SKM-1 (cell line): ENCODE results near the gene ATP11A.

ENCODE experiments used
- DNase-seq: peaks from one replicate; lab custom pipeline; 2025; ENCODE audit not compliant: unreplicated experiment; lab: John Stamatoyannopoulos, UW

ATP11A gene

GRCh38 chr13:112917056-112917664 is 227.3 kb downstream of the ATP11A start:
- DNase-seq = no peak

- DNase-seq = no peak
Measured at GRCh38 chr13:112917737-112918136, 227.9 kb downstream of the ATP11A start.

GRCh38 chr13:112918266-112918665 is 228.4 kb downstream of the ATP11A start:
- no peak for DNase-seq

DNA sequence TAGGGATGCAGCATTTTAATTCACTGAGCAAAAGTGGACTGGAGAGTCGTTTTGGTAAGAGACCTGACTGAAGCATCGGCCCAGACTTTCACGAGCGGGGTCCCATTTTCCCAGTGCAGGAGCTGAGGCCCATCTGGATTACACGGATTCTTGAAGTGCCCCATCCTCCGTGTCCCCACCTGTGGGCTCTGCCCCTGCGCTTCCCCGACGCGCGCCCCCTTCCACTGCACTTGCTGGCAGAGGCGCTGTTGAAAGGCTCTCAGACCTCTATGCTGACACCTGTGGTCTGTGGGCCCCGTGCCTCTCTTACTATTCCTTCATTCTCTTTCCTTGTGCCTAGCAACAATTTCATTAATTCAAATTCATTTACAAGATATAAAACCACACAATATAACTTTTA is 228.9 kb downstream of the ATP11A start:
- DNase-seq = no peak

DNA sequence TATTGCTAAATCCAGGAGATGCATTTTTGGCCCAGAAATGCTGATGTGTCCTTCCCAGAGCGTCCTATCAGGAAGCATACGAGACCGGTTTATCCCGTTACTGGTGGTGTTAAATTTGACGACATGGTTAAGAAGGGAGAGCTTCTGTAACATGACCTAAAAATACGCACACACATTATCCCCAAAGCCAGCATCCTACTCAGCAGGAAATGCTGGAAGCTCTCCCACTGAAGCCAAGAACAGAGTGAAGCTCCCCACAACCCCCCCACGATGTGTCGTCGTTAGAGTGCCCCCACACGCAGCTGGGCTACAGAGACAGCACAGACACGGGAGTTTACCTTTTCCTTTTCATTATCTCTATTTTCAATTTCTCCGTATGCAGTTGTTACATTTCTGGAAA is 234.1 kb downstream of the ATP11A start:
- DNase-seq = no peak

DNA sequence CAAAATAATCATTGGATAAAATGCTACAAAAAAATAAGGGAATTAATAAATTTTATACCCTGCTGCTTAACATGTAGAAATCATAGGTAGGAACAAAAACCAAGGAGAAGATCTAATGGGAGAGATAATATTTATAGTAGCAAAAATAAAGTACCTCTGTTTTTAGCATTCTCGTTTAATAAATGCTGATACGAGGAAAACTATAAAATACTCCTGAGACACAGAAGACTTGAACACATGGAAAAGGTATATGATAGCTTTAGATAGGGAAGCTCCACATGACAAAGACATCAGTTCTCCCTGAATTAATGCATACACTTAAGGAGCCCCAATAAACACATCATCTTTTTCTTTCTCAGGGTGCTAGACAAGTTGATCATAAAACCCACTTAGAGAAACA is 234.5 kb downstream of the ATP11A start:
- no peak for DNase-seq

DNA sequence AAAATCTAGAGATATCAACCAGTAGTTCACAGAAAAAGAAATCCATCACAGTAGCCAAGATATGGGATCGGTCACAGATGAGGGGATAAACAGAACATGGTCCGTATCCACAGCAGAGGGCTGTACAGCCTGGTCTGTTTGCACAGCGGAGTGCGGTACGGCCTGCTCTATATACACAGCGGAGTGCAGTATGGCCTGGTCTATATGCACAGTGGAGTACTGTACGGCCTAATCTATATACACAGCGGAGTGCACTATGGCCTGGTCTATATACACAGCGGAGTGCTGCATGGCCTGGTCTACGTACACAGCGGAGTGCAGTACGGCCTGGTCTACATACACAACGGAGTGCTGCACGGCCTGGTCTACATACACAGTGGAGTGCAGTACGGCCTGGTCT is 236.2 kb downstream of the ATP11A start:
- no peak for DNase-seq

- no peak for DNase-seq
Measured at GRCh38 chr13:112926993-112927392, 237.2 kb downstream of the ATP11A start.

DNA sequence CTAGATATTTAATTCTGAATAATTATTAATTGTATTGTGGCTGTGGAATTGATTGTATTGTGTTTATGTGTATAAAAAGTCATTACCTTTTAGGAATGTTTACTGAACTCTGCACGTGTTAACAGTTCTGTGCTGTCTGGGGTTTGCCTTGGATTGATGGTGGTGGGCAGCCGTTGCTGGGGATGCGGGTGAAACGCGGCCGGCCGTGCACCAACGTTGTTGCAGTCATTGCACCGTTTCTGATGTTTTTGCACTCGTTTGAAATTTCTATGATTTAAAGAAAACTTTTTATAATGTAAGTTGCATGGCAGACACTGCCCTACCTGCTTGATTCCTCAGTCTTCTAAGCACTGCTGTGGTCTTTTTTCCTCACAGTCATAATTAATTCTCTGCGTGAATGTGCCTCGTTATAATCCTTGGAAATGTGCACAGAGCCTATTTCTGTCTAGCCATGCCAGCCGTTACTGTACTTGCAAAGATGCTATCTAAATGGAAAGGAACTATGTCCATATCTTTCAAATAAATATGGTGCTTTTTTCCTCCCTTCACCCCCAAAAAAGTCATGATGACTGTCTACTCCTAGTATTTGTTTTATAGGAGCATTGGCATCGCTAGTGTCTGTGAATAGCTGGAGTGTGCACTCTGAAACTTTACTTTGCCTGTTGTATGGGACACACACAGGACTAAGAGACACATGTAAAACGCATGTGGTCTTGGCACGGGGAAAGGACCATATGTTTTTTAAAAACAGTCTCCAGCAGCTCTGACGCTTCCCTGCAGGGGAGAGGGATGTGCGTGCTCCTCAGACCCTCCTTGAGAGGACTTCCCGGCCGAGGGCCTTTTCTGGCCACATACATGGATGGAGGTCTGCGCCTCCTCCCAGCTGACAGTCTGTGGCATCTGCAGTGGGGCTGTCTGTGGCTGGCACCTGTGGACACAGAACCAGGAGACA is 238.5 kb downstream of the ATP11A start:
- no peak for DNase-seq

- DNase-seq = no peak
Measured at GRCh38 chr13:112928972-112929782, 239.3 kb downstream of the ATP11A start.

GRCh38 chr13:112929783-112930055 is 239.9 kb downstream of the ATP11A start:
- DNase-seq = no peak

DNA sequence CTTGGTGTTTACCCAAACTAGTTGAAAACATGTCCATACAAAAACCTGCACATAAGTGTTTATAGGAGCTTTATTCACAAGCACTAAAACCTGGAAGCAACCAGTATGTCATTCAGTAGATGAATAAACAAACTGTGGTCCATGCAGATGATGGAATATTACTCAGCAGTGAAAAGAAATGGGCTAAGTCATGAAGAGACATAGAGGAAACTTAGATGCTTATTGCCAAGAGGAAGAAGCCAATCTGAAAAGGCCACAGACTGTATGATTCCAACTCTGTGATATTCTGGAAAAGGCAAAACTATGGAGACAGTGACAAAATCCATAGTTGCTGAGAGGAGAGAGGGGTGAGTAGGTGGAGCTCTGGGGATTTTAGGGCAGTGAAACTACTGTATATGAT is 240.4 kb downstream of the ATP11A start:
- DNase-seq = no peak

GRCh38 chr13:112931028-112931934 is 241.4 kb downstream of the ATP11A start:
- DNase-seq = no peak

DNA sequence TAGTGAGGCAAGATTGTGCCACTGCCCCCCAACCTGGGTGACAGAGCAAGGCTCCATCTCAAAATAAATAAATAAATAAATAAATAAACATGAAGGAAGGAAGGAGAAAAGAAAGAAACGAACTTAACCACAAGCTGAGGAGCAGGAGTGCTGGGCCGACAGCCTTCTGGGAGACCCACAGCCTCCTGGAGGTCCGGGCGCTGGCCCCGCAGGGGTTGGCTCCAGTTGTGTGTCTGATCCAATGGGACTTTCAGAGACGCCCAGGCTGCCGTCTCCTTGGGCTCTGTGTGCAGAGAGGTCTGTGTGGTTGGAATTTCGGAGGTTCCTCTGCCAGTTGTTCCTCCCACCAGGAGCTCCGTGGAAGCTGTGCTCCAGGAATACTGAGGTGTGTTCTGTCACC is 243.1 kb downstream of the ATP11A start:
- no peak for DNase-seq

DNA sequence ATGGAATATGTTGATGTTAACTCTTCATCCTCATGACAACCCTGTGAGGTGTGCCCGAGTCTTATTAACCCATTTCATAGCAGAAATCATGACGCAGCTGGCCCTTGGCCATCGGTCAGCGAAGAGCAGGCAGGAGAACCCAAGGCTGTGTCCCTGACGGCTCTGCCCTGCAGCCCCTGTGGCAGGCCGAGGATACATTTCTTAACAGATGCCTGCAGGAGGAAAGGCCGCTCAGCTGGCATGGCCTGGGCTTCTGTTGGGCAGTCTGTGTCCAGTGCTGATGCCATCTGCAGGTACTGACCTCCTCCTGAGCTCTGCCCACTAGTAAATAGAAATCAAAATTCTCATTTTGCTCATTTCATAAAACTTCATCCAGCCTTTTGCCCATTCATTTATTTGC is 243.8 kb downstream of the ATP11A start:
- DNase-seq = no peak

GRCh38 chr13:112934078-112934477 is 244.2 kb downstream of the ATP11A start:
- no peak for DNase-seq
